GM21381 (cell line): ENCODE data around the gene ARHGAP28.

Experiments used
- ATAC-seq: cut with Tn5 transposase; IDR thresholded peaks from one replicate; pipeline ENCODE4 v1.9.1; 2021; ENCODE audit warnings: mild to moderate bottlenecking, moderate library complexity; ENCODE audit not compliant: unreplicated experiment

The ARHGAP28 gene, protein sequence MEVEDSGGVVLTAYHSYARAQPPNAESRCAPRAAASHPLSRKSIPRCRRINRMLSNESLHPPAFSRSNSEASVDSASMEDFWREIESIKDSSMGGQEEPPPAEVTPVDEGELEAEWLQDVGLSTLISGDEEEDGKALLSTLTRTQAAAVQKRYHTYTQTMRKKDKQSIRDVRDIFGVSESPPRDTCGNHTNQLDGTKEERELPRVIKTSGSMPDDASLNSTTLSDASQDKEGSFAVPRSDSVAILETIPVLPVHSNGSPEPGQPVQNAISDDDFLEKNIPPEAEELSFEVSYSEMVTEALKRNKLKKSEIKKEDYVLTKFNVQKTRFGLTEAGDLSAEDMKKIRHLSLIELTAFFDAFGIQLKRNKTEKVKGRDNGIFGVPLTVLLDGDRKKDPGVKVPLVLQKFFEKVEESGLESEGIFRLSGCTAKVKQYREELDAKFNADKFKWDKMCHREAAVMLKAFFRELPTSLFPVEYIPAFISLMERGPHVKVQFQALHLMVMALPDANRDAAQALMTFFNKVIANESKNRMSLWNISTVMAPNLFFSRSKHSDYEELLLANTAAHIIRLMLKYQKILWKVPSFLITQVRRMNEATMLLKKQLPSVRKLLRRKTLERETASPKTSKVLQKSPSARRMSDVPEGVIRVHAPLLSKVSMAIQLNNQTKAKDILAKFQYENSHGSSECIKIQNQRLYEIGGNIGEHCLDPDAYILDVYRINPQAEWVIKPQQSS

DNA sequence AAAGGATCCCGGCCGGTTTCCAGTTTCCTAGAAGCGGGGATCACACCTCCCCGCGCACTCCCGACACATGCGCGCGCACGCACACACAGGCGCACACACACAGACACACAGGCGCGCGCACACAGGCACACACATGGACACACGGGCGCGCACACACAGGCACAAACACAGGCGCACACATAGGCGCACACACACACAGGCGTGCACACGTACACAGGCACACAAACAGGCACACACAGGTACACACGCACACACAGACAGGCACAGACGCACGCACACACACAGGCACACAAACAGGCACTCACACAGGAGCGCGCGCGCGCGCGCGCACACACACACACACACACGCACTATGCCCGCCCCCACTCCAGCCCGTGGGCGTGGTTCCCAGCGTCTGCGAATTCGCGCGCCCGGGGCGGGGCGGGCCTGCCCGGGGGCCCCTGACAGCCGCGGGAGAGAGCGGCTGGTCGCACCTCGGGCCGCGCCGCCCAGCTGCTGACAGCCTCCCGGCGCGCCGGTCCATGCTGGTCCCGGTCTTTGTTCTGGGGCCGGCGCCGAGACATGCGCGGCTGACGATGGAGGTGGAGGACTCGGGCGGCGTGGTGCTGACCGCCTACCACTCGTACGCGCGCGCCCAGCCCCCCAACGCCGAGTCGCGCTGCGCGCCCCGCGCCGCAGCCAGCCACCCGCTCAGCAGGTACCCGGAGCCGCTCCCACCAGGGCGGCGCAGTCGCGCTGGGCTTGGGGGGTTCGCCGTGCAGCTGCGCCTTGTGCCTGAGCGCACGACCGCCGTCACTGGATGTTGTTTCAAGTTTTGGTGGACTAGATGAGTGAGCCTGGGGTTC, at the start of gene ARHGAP28:
ARHGAP28 (plus strand) TSS at position 470 of the 845 bp plus-strand sequence; CDS start at position 576, 106 bp downstream.
- peak; percentile 82 for ATAC-seq

GRCh38 chr18:6681331-6681875, 48.1 kb upstream of the ARHGAP28 start:
- no peak for ATAC-seq

DNA sequence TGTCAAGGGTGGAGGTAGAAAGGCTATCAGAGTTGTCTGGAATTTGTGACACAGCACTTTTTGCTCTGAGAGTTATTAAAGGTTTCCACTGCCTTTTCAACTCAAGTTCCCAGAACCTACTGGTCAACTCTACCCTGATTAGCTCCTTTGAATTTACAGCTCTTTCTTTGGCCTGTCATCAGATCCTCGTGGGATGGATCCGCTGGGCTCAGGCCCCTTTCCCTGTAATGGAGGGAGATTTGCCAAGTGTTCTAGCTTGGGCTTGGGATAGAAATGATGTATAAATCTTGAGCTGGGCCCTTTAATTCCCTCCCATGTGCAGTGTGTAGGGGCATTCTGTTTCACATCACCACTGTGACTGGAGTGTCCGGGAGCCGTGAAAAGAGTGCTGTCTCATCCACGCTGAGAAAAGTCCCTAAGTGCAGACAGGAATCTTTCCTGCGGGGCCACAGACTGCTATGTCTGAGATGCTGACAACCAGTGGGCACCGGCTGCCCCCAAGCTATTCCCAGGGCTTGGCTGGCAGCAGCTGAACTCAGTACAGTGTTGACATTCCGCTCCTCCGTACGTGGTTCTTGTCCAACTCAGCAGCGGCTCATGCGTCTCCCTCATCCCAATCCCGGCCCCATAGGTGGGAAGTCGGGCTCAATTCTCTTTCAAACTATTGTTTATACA, 46.9 kb upstream of the ARHGAP28 start:
- ATAC-seq: no peak

DNA sequence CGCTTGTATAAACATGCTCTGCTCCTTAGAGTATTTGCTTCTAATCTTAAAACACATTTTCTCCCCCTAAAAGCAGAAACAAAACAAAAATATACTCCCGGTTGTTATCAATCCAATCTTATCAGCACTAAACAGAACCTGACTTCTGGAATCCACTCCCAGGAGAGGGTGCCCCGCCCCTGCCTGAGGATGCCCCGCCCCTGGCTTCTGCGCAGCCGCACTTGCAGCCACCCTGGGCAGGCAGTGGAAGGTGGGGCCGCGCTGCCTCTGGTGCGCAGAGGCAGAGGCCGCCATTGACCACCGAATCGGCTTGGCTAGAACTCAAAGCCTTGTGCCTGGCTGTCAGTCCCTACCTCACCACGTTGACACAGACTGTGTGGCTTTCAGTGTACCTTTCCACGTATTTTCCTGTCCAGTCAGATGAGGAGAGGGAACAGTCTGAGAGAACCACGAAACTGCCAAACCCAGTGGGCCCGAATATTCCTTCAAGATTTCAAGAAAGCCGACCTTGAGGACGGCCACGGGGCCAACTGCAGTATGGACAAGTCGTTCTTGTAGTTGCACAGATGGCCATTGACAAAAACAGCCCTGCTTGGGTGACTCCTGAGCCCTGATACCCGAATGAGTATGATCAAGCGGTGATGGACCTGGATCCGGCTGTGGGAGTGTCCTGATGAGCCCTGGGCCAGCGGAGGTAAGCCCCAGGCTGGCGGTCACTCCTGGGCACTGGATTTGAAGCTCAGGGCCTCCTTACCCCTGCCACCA, 46.2 kb upstream of the ARHGAP28 start:
- ATAC-seq: no peak

GRCh38 chr18:6687676-6688075, 41.8 kb upstream of the ARHGAP28 start:
- no peak for ATAC-seq

GRCh38 chr18:6708890-6709289, 20.6 kb upstream of the ARHGAP28 start:
- no peak for ATAC-seq

- no peak for ATAC-seq
Observed at GRCh38 chr18:6711467-6711866, 18.0 kb upstream of the ARHGAP28 start.

DNA sequence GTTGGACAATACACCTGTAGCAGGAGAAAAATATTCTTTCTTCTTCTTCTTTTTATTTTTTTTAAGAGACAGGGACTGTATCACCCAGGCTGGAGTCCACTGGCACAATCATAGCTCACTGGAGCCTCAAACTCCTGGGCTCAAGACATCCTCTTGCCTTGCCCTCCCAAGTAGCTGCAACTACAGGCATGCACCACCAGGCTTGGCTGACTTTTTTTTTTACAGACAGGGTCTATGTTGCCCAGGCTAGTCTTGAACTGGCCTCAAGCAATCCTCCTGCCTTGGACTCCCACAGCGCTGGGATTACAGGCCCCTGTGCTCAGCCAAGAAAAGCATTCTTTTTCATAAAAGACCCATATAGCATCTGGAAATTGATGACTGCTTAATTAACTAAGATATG, 17.1 kb upstream of the ARHGAP28 start:
- ATAC-seq: no peak

- no peak for ATAC-seq
Observed at GRCh38 chr18:6714010-6714409, 15.5 kb upstream of the ARHGAP28 start.

DNA sequence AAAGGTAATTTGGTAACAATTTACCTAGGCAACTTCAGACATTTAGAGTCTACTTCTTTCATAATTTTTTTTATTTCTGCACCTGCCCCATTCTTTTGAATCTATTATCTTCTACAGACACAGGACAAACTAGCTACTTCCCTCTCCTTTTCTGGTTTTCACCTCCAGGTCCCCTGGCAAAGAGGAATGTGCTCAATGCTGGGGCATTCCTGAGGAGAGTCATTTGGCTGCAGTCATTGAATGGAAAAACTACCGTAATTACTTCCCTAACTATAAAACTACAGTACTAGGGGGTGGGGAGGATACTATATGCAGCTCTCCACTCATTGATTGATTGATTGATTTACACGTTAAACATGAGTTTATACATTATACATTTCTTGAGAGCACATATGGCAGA, 11.2 kb upstream of the ARHGAP28 start:
- ATAC-seq: no peak

DNA sequence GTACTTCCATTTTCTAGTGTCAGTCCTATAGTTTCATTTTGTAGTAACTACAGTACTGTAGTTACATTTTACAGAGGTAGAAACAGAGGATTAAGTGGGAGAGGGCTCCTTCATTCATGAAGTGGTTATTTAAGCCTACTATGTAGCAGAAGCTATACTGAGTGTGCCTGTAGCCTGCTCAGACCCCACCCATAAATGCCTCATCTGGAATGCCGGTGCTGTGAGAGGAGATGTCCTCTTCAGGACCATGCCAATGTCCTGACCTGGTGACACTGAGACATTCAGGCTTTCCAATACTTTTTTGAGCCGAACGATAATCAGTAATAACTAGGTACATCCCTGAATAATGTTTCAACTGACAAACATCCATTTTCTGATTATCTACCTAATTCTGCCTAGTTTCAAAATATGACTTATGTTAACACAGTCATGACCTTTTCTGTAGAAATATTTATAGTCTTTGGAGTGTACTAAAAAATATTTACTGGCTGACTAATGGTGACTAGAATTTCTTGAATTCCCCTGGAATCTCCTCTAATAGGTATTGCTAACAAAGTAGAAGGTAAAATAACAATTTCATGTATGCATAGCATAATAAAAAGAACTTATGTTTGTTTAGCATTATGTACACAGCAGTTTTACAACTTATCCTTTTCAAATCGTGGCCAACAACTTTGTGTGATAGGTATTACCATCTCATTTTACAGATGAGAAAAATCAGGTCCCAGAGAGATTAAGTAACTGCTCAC, 10.2 kb upstream of the ARHGAP28 start:
- no peak for ATAC-seq

- ATAC-seq: no peak
Observed at GRCh38 chr18:6719910-6720683, 9.4 kb upstream of the ARHGAP28 start.

DNA sequence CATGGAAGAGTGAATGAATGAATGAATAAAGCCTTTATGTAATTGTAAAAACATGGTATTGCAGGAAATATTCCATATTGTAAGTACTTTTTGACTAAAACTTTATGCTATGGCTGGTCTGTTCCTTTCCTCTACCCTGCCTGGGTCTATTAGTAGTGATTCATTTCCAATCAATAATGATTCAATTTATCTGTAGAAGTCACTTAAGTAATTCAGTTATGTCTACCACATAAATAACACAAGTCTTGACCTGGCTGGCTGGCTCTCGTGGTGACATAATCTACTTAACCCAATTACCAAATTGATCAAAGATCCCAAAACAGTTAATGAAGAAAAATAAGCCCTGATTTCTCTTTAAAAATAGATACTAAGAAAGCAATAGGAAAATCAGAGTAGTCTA, 7.8 kb upstream of the ARHGAP28 start:
- no peak for ATAC-seq

DNA sequence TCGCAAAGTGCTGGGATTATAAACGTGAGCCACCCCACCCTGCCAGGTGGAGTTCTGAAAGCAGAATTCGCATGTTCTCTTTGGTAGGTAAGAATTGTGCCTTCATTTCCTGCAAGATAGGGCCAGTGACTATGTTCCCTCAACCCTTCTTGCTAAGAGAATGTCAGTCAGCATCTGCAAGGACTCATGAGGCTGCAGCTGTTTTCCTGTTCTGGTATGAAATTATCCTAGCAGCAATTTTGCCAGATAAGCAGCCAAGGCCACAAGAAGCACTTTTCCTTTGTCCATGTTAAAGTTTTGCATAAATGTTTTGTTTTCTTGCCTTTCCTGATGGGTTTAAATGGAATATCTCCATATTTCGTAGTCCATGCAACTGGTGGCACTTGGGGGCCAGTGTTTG, 6.8 kb upstream of the ARHGAP28 start:
- no peak for ATAC-seq

DNA sequence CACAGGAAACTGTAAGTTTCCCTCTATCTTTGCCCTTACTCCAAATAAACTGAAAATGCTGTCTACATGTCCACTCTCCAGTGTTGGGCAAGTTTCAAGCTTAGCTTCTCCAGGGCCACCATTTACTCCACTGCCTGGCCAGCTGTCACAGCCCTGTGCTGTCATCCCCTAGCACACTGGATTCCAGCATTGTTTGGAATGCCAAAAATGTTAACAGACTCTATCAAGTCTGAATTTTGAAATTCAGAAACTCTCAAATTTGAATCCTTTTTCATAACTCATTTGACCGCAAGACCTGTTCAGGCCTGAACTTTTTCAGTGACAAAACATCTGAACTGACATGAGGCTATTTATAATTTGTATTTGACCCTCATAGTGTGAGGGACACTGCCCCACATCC, 5.2 kb upstream of the ARHGAP28 start:
- ATAC-seq: no peak

GRCh38 chr18:6728331-6728730, 1.2 kb upstream of the ARHGAP28 start:
- ATAC-seq: no peak

GRCh38 chr18:6728809-6729246, 688 bp upstream of the ARHGAP28 start:
- ATAC-seq: no peak
